GM19463 (cell line): ENCODE results near the gene CPNE9.
"Not testable (repeated sequence)": the region's sequence is repeated elsewhere in the genome, so short reads cannot be mapped to it uniquely, and the experiment has no call there.

Experiments
- ATAC-seq: cut with Tn5 transposase; IDR thresholded peaks from one replicate; pipeline ENCODE4 v1.9.1; 2021; ENCODE audit warnings: mild to moderate bottlenecking, moderate library complexity; ENCODE audit not compliant: unreplicated experiment

Gene CPNE9

GRCh38 chr3:9770276-9770812 is 66.7 kb downstream of the CPNE9 start:
- ATAC-seq, result no peak

- ATAC-seq, result not testable (repeated sequence)
Measured at GRCh38 chr3:9771007-9771406, 67.4 kb downstream of the CPNE9 start.

GRCh38 chr3:9776896-9777693 is 73.5 kb downstream of the CPNE9 start:
- ATAC-seq, result no peak

GRCh38 chr3:9777694-9778021 is 74.0 kb downstream of the CPNE9 start:
- ATAC-seq, result no peak

GRCh38 chr3:9778143-9779074 is 74.8 kb downstream of the CPNE9 start:
- ATAC-seq, result no peak

GRCh38 chr3:9779075-9779593 is 75.5 kb downstream of the CPNE9 start:
- no peak for ATAC-seq
